ENCODE measurements around the gene EPSTI1. TPM values are rescaled to one million over a fixed set of nuclear protein-coding genes. Genes with fewer than 3 reads are reported as not detected.

Gene EPSTI1
- total RNA-seq, 3 donors from 2014 or later (not counting 1 experiment from before 2014, with no cell fraction given) = 23.4 to 57.4 (median 34.4) TPM

DNA sequence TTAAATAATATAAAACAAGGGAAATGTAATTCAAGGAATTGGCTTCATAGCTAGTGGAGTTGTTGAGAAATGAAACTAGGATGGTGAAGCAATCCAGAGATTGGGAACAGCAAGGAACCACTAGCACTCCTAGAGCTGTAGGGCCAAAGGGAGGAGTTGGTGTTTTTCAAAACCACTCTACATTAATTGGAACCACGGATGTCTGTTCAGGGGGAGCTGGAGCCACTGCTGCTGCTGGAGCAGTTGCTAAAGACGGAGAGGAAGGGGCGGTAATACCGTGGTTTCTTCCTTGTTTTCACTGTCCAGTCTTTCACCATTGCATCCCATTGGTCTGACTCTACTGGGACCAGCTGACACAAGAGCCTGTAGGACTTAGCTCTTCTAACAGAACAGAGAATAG is 39.8 kb upstream of the EPSTI1 start:
- ATAC-seq (no peak), DNase-seq (no peak)
- peaks cover 10% of the 10 kb centered on the region for H3K36me3 ChIP-seq (ENCODE audit: control insufficient read depth, insufficient read depth, low read length)
- H3K27me3 ChIP-seq (ENCODE audit: control insufficient read depth, insufficient read depth, low read length) = no peaks in the 10 kb centered on the region
- Mint-ChIP-seq H3K36me3 (peaks cover 6% of the 10 kb centered on the region), H3K27ac (no peak overlapping the region), H3K9me3 (peaks cover 0 to 2% of the 10 kb centered on the region in 2 donors), H3K27me3 (ENCODE audit: low read depth in 2 of 2) (no peaks in the 10 kb centered on the region), H3K4me1 (peaks cover 37 to 43% of the 10 kb centered on the region in 2 donors), H3K4me3 (no peak overlapping the region)
- intact Hi-C loops (cut with micrococcal nuclease) = no loop called here
- WGBS (ENCODE audit: insufficient coverage) = 95% methylated on average over 4 of the region's 4 CpGs
- H3K4me3 ChIP-seq (ENCODE audit: low read length) = no peak overlapping the region
- H3K9me3 ChIP-seq (ENCODE audit: control insufficient read depth, insufficient read depth, low read length) = no peaks in the 10 kb centered on the region
- H3K4me1 ChIP-seq (ENCODE audit: control insufficient read depth, insufficient read depth, low read length) = no peaks in the 10 kb centered on the region
- no peak overlapping the region for H3K27ac ChIP-seq (ENCODE audit: low read length)
- TF ChIP-seq CTCF (IDR thresholded peaks at IDR 0.05) = no peak

DNA sequence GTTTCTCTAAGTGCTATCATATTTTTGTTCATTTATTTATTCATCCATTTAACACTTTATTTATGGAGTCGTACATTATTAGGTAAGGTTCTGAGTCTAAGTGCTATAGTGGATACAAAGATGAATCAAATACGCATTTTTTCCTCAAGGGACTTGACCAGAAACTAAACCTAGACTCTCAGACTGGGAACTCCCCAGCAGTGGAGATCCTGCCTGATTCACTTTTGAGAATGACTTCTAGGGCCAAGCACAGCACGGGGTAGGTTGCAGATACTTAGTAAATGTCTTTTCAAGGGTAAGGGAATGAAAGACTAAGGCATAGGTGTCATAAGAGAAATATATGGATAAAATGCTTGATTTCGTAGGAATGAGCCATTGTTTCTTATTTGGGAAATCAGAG is 38.5 kb upstream of the EPSTI1 start:
- 85% methylated on average over 3 of the region's 4 CpGs for whole genome bisulfite sequencing (ENCODE audit: insufficient coverage)
- peaks cover 36 to 45% of the 10 kb centered on the region in 2 donors for H3K4me1 Mint-ChIP-seq
- peaks cover 0 to 2% of the 10 kb centered on the region in 2 donors for H3K9me3 Mint-ChIP-seq
- ATAC-seq = no peak
- peaks cover 1% of the 10 kb centered on the region for H3K4me1 ChIP-seq (ENCODE audit: control insufficient read depth, insufficient read depth, low read length)
- no peak overlapping the region for H3K27ac ChIP-seq (ENCODE audit: low read length)
- no peak overlapping the region for H3K4me3 ChIP-seq (ENCODE audit: low read length)
- no peaks in the 10 kb centered on the region for H3K27me3 ChIP-seq (ENCODE audit: control insufficient read depth, insufficient read depth, low read length)
- TF ChIP-seq CTCF (IDR thresholded peaks at IDR 0.05) = no peak
- H3K4me3 Mint-ChIP-seq = no peak overlapping the region
- H3K36me3 ChIP-seq (ENCODE audit: control insufficient read depth, insufficient read depth, low read length) = peaks cover 10% of the 10 kb centered on the region
- H3K27ac Mint-ChIP-seq = peak overlapping the region in 1 of 2 donors; percentile 10
- H3K27me3 Mint-ChIP-seq (ENCODE audit: low read depth in 2 of 2) = no peaks in the 10 kb centered on the region
- intact Hi-C loops (cut with micrococcal nuclease) = no loop called here
- no peaks in the 10 kb centered on the region for H3K9me3 ChIP-seq (ENCODE audit: control insufficient read depth, insufficient read depth, low read length)
- peaks cover 6% of the 10 kb centered on the region for H3K36me3 Mint-ChIP-seq
- DNase-seq = no peak

- H3K27ac Mint-ChIP-seq = peak overlapping the region in 1 of 2 donors; percentile 40
- TF ChIP-seq CTCF (IDR thresholded peaks at IDR 0.05) = no peak
- H3K4me1 Mint-ChIP-seq = peaks cover 29 to 46% of the 10 kb centered on the region in 2 donors
- no peak overlapping the region for H3K4me3 Mint-ChIP-seq
- H3K9me3 Mint-ChIP-seq = no peaks in the 10 kb centered on the region
- Histone ChIP-seq H3K27me3 (ENCODE audit: control insufficient read depth, insufficient read depth, low read length) (no peaks in the 10 kb centered on the region), H3K4me1 (ENCODE audit: control insufficient read depth, insufficient read depth, low read length) (peaks cover 22% of the 10 kb centered on the region), H3K9me3 (ENCODE audit: control insufficient read depth, insufficient read depth, low read length) (no peaks in the 10 kb centered on the region), H3K36me3 (ENCODE audit: control insufficient read depth, insufficient read depth, low read length) (peaks cover 10% of the 10 kb centered on the region), H3K27ac (ENCODE audit: low read length) (no peak overlapping the region), H3K4me3 (ENCODE audit: low read length) (no peak overlapping the region)
- no peak for DNase-seq
- no peak for ATAC-seq
- WGBS (ENCODE audit: insufficient coverage) = 75% methylated on average over 2 of the region's 2 CpGs
- H3K27me3 Mint-ChIP-seq (ENCODE audit: low read depth in 2 of 2) = no peaks in the 10 kb centered on the region
- peaks cover 6% of the 10 kb centered on the region for H3K36me3 Mint-ChIP-seq
- intact Hi-C loops (cut with micrococcal nuclease) = no loop called here
These were observed 34.2 kb upstream of the EPSTI1 start for GRCh38 chr13:43026262-43026661.

Data from natural killer cell (primary cell).